PC-9 (cell line): Measurements from ENCODE around the gene COA8.

Source experiments
- EZH2 ChIP-seq: fragments of 200-600 bp; sonication (generic); IDR thresholded peaks from 2 replicates; pipeline ENCODE4 v1.8.0; 2017; ENCODE audit warnings: antibody characterized with exemption, low read depth
- TF ChIP-seq, protein P1 (sequence below): fragments of 200-600 bp; sonication (generic); conservative IDR thresholded peaks from 2 replicates; pipeline ENCODE4 v1.6.1; 2017; ENCODE audit warnings: mixed run types, antibody characterized with exemption, mild to moderate bottlenecking, moderate library complexity

DNA sequence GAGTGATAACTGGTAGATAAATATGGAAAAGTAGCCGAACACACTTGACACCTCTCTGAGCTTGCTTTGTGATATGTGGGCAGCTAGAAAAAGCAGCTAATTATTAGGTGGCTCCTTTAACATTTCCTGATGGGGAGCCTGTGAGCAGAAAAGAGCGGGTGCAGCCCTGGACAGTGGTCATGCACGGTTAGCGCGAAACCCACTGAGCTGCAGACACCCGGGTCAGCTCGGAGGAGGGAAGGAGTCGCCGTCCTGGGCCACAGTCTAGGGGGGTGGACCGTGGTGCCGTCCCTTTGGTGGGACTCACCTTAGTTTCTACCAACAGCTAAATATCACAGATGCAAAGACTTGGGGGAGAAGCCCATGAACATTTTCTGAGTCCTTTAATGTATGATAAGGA is 6.6 kb downstream of the COA8 start:
- TF ChIP-seq, protein P1, sequence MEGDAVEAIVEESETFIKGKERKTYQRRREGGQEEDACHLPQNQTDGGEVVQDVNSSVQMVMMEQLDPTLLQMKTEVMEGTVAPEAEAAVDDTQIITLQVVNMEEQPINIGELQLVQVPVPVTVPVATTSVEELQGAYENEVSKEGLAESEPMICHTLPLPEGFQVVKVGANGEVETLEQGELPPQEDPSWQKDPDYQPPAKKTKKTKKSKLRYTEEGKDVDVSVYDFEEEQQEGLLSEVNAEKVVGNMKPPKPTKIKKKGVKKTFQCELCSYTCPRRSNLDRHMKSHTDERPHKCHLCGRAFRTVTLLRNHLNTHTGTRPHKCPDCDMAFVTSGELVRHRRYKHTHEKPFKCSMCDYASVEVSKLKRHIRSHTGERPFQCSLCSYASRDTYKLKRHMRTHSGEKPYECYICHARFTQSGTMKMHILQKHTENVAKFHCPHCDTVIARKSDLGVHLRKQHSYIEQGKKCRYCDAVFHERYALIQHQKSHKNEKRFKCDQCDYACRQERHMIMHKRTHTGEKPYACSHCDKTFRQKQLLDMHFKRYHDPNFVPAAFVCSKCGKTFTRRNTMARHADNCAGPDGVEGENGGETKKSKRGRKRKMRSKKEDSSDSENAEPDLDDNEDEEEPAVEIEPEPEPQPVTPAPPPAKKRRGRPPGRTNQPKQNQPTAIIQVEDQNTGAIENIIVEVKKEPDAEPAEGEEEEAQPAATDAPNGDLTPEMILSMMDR: no peak
- TF ChIP-seq EZH2: no peak
